NCI-H128 (cell line): ENCODE results near the gene OST4.

Experiments
- DNase-seq: peaks from one replicate; lab custom pipeline; 2025; ENCODE audit not compliant: unreplicated experiment; lab: John Stamatoyannopoulos, UW

OST4 gene

GRCh38 chr2:27027211-27027651 is 44.2 kb downstream of the OST4 start:
- DNase-seq: no peak

GRCh38 chr2:27025861-27026851 is 45.3 kb downstream of the OST4 start:
- DNase-seq: no peak

- DNase-seq: no peak
These were observed 46.1 kb downstream of the OST4 start for GRCh38 chr2:27025281-27025800.

- no peak for DNase-seq
These were observed 46.6 kb downstream of the OST4 start for GRCh38 chr2:27024812-27025211.

- no peak for DNase-seq
These were observed 47.3 kb downstream of the OST4 start for GRCh38 chr2:27024188-27024587.

GRCh38 chr2:27023740-27024139 is 47.7 kb downstream of the OST4 start:
- DNase-seq: no peak

- no peak for DNase-seq
These were observed 50.0 kb downstream of the OST4 start for GRCh38 chr2:27021253-27022049.
